NB4 (cell line): ENCODE data around the gene TRANK1.

Experiments
- MYC ChIP-seq: IDR thresholded peaks from 2 replicates; pipeline ENCODE4 v1.6.1; 2011; ENCODE audit warnings: low read depth, low read length
- TF ChIP-seq, protein P1 (sequence below): IDR thresholded peaks from 2 replicates; pipeline ENCODE4 v1.6.1; 2011; ENCODE audit warnings: low read depth, low read length
- TF ChIP-seq, protein P2 (sequence below): IDR thresholded peaks from one replicate; pipeline ENCODE4 v1.5.1; 2012; ENCODE audit warnings: low read depth, low read length

GRCh38 chr3:36866368-36866767 is 78.5 kb downstream of the TRANK1 start:
- TF ChIP-seq, protein P1, sequence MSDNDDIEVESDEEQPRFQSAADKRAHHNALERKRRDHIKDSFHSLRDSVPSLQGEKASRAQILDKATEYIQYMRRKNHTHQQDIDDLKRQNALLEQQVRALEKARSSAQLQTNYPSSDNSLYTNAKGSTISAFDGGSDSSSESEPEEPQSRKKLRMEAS: no peak
- TF ChIP-seq, protein P2, sequence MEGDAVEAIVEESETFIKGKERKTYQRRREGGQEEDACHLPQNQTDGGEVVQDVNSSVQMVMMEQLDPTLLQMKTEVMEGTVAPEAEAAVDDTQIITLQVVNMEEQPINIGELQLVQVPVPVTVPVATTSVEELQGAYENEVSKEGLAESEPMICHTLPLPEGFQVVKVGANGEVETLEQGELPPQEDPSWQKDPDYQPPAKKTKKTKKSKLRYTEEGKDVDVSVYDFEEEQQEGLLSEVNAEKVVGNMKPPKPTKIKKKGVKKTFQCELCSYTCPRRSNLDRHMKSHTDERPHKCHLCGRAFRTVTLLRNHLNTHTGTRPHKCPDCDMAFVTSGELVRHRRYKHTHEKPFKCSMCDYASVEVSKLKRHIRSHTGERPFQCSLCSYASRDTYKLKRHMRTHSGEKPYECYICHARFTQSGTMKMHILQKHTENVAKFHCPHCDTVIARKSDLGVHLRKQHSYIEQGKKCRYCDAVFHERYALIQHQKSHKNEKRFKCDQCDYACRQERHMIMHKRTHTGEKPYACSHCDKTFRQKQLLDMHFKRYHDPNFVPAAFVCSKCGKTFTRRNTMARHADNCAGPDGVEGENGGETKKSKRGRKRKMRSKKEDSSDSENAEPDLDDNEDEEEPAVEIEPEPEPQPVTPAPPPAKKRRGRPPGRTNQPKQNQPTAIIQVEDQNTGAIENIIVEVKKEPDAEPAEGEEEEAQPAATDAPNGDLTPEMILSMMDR: no peak
- no peak for TF ChIP-seq MYC
